ENCODE results near the gene NFE2. TPM values are rescaled to one million over a fixed set of nuclear protein-coding genes. Genes with fewer than 3 reads are reported as not detected.

The NFE2 gene
- total and polyA plus RNA-seq, 8 donors = 0.20 to 2.0 (median 0.68) TPM; not detected in 4

DNA sequence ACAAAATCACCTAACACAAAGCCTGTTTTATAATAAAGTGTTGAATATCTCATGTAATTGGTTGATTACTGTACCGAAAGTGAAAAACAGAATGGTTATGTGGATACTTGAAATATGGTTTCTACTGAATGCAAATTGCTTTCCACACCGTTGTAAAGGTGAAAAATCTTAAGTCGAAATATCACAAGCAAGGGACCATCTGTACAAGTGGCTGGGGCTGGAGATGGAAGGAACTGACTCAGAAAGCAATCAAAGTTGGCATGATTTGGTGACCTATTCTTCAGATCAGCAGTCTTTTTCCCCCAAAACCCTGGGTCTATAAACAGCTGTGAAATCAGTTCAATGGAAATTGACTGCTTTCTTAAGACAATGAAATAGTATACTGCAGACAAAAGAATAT, 24.4 kb downstream of the NFE2 start:
- no peak overlapping the region for H3K27ac ChIP-seq

DNA sequence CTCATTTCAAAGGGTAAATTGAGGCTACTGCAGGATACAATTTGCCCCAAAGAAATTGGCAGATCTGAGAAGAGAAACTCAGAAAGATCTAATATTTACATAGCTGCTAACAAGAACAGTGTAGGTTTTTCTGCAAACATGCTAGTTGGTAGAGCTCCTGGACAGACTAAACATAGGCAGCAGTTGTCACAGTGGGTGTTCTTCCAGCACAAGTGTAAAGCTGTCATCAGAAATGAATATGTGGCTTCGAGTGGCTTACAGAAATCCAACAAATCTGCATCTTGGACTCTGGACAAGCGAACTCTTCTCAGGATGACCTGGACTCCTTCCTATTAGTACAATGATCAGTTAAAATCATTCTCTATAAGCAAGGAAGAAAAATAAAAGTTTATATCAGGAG, 26.8 kb downstream of the NFE2 start:
- H3K4me3 ChIP-seq = no peak overlapping the region

More for the DNA sequence above, 24.4 kb downstream of the NFE2 start:
- no peaks in the 10 kb centered on the region for H3K27me3 ChIP-seq
- no peak for DNase-seq
- H3K36me3 ChIP-seq = peaks cover 0 to 17% (median 8%) of the 10 kb centered on the region in 4 donors
- no peak overlapping the region for H3K4me3 ChIP-seq
- intact Hi-C loops (cut with DNase I; ENCODE audit: low total_unique reads) = no loop called here
- H3K9me3 ChIP-seq = no peaks in the 10 kb centered on the region
- no peak for TF ChIP-seq CTCF (IDR thresholded peaks at IDR 0.05)
- TF ChIP-seq POLR2A (IDR thresholded peaks at IDR 0.05) = no peak
- TF ChIP-seq POLR2AphosphoS5 (IDR thresholded peaks at IDR 0.05) = no peak
- TF ChIP-seq EP300 (IDR thresholded peaks at IDR 0.05) = no peak
- WGBS, 5 donors = 83 to 91% (median 88%) methylated on average over 3 of the region's 3 CpGs
- H3K4me1 ChIP-seq = peaks cover 16 to 49% (median 33%) of the 10 kb centered on the region in 4 donors

DNA sequence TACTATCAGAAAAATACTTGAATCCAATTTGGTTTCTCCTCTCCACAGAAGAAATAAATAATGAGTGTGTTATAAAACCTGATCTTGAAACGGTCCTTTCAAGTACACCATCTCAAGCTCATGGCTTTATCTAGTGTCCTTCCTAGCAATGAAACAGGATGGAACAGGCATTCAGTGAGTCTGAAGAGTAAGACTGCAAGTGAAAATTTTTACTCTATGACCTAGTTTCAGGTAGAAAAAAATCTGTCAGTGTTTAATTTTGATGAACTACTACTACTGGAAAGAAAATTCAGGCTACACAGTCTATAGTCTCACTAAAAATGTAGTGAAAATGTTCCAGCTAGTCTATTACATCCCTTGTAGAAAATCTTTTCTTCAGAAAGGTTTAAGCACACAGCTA, 28.6 kb downstream of the NFE2 start:
- DNase-seq = no peak
- H3K27ac ChIP-seq = no peak overlapping the region
- H3K4me1 ChIP-seq = peaks cover 0 to 30% (median 15%) of the 10 kb centered on the region in 4 donors
- H3K36me3 ChIP-seq = peaks cover 0 to 17% (median 7%) of the 10 kb centered on the region in 4 donors
- TF ChIP-seq POLR2A (IDR thresholded peaks at IDR 0.05) = no peak
- TF ChIP-seq EP300 (IDR thresholded peaks at IDR 0.05) = no peak
- no peak for TF ChIP-seq POLR2AphosphoS5 (IDR thresholded peaks at IDR 0.05)
- TF ChIP-seq CTCF (IDR thresholded peaks at IDR 0.05) = no peak
- WGBS, 5 donors = 58 to 73% (median 60%) methylated on average over 1 of the region's 1 CpG
- no peaks in the 10 kb centered on the region for H3K27me3 ChIP-seq
- no peak overlapping the region for H3K4me3 ChIP-seq
- no peaks in the 10 kb centered on the region for H3K9me3 ChIP-seq
- intact Hi-C loops (cut with DNase I; ENCODE audit: low total_unique reads) = no loop called here

More for the DNA sequence above, 26.8 kb downstream of the NFE2 start:
- WGBS, 5 donors = 69 to 81% (median 72%) methylated on average over 2 of the region's 2 CpGs
- TF ChIP-seq POLR2A (IDR thresholded peaks at IDR 0.05) = no peak
- TF ChIP-seq CTCF (IDR thresholded peaks at IDR 0.05) = no peak
- TF ChIP-seq EP300 (IDR thresholded peaks at IDR 0.05) = no peak
- no peak for TF ChIP-seq POLR2AphosphoS5 (IDR thresholded peaks at IDR 0.05)
- Histone ChIP-seq H3K36me3 (peaks cover 0 to 17% (median 7%) of the 10 kb centered on the region in 4 donors), H3K4me1 (peaks cover 16 to 47% (median 31%) of the 10 kb centered on the region in 4 donors), H3K27ac (no peak overlapping the region), H3K27me3 (no peaks in the 10 kb centered on the region), H3K9me3 (no peaks in the 10 kb centered on the region)
- DNase-seq = no peak
- intact Hi-C loops (cut with DNase I; ENCODE audit: low total_unique reads) = no loop called here

- no peak overlapping the region for H3K27ac ChIP-seq
- H3K4me1 ChIP-seq = peaks cover 0 to 14% (median 6%) of the 10 kb centered on the region in 4 donors
- intact Hi-C loops (cut with DNase I; ENCODE audit: low total_unique reads) = no loop called here
- no peaks in the 10 kb centered on the region for H3K27me3 ChIP-seq
- H3K4me3 ChIP-seq = no peak overlapping the region
- peaks cover 0 to 17% (median 7%) of the 10 kb centered on the region in 4 donors for H3K36me3 ChIP-seq
- WGBS, 5 donors = 84 to 96% (median 89%) methylated on average over 2 of the region's 2 CpGs
- DNase-seq = no peak
- TF ChIP-seq EP300 (IDR thresholded peaks at IDR 0.05) (no peak), CTCF (IDR thresholded peaks at IDR 0.05) (no peak), POLR2A (IDR thresholded peaks at IDR 0.05) (no peak), POLR2AphosphoS5 (IDR thresholded peaks at IDR 0.05) (no peak)
- H3K9me3 ChIP-seq = no peaks in the 10 kb centered on the region
These were observed 30.5 kb downstream of the NFE2 start for GRCh38 chr12:54270345-54270744.
